NB4 (cell line): ENCODE measurements around the gene ZFP92.

Source experiments
- CTCF ChIP-seq: IDR thresholded peaks from one replicate; pipeline ENCODE4 v1.5.1; 2012; ENCODE audit warnings: low read depth, low read length
- MAX ChIP-seq: IDR thresholded peaks from 2 replicates; pipeline ENCODE4 v1.6.1; 2011; ENCODE audit warnings: low read depth, low read length
- MYC ChIP-seq: IDR thresholded peaks from 2 replicates; pipeline ENCODE4 v1.6.1; 2011; ENCODE audit warnings: low read depth, low read length
- POLR2A ChIP-seq: IDR thresholded peaks from 2 replicates; pipeline ENCODE4 v1.6.1; 2011; ENCODE audit warnings: mild to moderate bottlenecking; ENCODE audit not compliant: insufficient read length; ENCODE audit errors: extremely low read depth

GRCh38 chrX:153387345-153387744 is 23.9 kb upstream of the ZFP92 start:
- TF ChIP-seq CTCF (no peak), POLR2A (no peak), MAX (no peak), MYC (no peak)
